Left lung (tissue), 10 donors: ENCODE measurements around the gene DPH2. TPM values are rescaled to one million over a fixed set of nuclear protein-coding genes. Genes with fewer than 3 reads are reported as not detected.

Source experiments
- ATAC-seq: fragments of 200-7000 bp; cut with Tn5 transposase; one replicate; pipeline ENCODE4 v1.9.1; 2020; ENCODE audit warnings: moderate library complexity
- DNase-seq, 4 donors: peaks; one replicate each; pipeline ENCODE4 v3.0.0-alpha.2; 2013 to 2020
- H3K27ac ChIP-seq, 2 donors: fragments of 200-600 bp; sonication (generic) in 1 of 2; one replicate each; pipeline versions ENCODE4 v1.5.0 to v1.8.0; 2020 to 2021
- H3K27me3 ChIP-seq, 2 donors: fragments of 200-600 bp; sonication (generic) in 1 of 2; one replicate each; pipeline versions ENCODE4 v1.5.0 to v1.8.0; 2020 to 2021
- H3K36me3 ChIP-seq, 2 donors: fragments of 200-600 bp; sonication (generic) in 1 of 2; one replicate each; pipeline versions ENCODE4 v1.5.0 to v1.8.0; 2020 to 2021
- H3K4me1 ChIP-seq, 2 donors: fragments of 200-600 bp; one replicate each; pipeline ENCODE4 v1.8.0; 2021
- H3K4me3 ChIP-seq, 2 donors: fragments of 200-600 bp; sonication (generic) in 1 of 2; one replicate each; pipeline versions ENCODE4 v1.5.0 to v1.8.0; 2020 to 2021; ENCODE audit warnings: mild to moderate bottlenecking in 1 of 2
- H3K9me3 ChIP-seq, 2 donors: fragments of 200-600 bp; sonication (generic) in 1 of 2; one replicate each; pipeline versions ENCODE4 v1.5.0 to v1.8.0; 2020 to 2021
- intact Hi-C, 2 donors: fragments of 100-400 bp; cut with DNase I; formaldehyde crosslinking; loops; one replicate each; pipeline versions ENCODE4 v1.11.2 to v1.14.2; 2022
- polyA plus RNA-seq, 6 donors: library from polyadenylated mRNA; unstranded; fragments of 120-200 nt; gene quantifications; one replicate each; pipeline ENCODE4 v1.2.1, GENCODE V29; 2013; ENCODE audit not compliant: insufficient read length in 6 of 6
- total RNA-seq, 2 donors: library from RNA; stranded (reverse); fragmentation: NEBNext Ultra II Directional; extraction: Animal tissue kit (Norgen Biotek cat#: 25700); gene quantifications; one replicate each; pipeline ENCODE4 v1.2.1, GENCODE V29; 2021
- TF ChIP-seq, protein P1 (sequence below), 2 donors: fragments of 200-600 bp; sonication (generic) in 1 of 2; IDR thresholded peaks; one replicate each; pipeline versions ENCODE4 v1.5.0 to v1.8.0; 2021; ENCODE audit warnings: antibody characterized with exemption in 2 of 2
- donor health status: DM: no; HTN: yes; CAD: no.
- donor health status: DM: no; HTN: no; CAD: no.

Gene DPH2
- total and polyA plus RNA-seq, 8 donors = 13.5 to 24.8 (median 18.9) TPM

DNA sequence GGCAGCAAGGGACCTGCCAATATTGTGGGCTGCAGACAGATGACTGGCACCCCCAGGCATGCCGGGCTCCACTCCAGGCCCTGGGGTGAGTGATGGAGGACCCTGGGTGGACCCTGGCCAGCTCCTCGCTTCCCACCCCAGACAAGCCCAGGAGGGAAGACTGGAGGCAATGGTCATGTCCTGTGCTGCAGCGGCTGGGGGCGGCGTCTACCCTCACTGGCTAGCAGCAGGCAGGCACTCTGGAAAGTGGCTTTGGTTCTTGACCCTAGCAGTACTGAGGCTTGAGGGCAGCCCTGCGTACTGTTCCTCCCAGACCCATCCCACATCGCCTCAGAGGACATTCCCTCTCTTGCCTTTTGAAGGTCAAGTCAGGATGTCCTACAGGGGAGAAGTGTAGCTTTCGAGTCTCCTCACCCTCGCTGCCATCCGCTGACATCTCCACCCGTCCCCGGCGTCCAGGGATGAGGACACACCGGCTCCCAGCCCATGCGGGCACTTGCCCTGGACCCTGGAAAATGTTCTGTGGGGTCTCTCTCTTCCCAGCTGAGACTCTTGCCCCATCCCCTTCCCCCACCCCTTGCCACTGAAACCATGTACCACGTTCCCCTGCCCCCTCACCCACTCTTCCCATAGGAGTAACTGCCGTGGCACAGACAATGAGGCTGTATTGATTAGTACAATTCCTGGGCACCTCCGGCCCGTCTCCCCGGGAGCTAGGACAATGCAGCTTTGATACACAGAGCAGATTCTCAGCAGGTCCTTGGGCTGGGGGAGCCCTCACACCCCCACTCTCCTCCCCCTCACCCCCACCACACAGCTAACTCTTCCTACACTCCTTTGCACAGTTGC lies 46.5 kb downstream of the DPH2 start:
- DNase-seq (no peak), ATAC-seq (no peak)
- H3K9me3 ChIP-seq = no peaks in the 10 kb centered on the region
- no peaks in the 10 kb centered on the region for H3K27me3 ChIP-seq
- intact Hi-C loops = no loop called here
- H3K36me3 ChIP-seq = no peaks in the 10 kb centered on the region
- TF ChIP-seq, protein P1, sequence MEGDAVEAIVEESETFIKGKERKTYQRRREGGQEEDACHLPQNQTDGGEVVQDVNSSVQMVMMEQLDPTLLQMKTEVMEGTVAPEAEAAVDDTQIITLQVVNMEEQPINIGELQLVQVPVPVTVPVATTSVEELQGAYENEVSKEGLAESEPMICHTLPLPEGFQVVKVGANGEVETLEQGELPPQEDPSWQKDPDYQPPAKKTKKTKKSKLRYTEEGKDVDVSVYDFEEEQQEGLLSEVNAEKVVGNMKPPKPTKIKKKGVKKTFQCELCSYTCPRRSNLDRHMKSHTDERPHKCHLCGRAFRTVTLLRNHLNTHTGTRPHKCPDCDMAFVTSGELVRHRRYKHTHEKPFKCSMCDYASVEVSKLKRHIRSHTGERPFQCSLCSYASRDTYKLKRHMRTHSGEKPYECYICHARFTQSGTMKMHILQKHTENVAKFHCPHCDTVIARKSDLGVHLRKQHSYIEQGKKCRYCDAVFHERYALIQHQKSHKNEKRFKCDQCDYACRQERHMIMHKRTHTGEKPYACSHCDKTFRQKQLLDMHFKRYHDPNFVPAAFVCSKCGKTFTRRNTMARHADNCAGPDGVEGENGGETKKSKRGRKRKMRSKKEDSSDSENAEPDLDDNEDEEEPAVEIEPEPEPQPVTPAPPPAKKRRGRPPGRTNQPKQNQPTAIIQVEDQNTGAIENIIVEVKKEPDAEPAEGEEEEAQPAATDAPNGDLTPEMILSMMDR (IDR thresholded peaks at IDR 0.05) = no peak
- no peaks in the 10 kb centered on the region for H3K4me1 ChIP-seq
- no peak overlapping the region for H3K4me3 ChIP-seq
- no peak overlapping the region for H3K27ac ChIP-seq

DNA sequence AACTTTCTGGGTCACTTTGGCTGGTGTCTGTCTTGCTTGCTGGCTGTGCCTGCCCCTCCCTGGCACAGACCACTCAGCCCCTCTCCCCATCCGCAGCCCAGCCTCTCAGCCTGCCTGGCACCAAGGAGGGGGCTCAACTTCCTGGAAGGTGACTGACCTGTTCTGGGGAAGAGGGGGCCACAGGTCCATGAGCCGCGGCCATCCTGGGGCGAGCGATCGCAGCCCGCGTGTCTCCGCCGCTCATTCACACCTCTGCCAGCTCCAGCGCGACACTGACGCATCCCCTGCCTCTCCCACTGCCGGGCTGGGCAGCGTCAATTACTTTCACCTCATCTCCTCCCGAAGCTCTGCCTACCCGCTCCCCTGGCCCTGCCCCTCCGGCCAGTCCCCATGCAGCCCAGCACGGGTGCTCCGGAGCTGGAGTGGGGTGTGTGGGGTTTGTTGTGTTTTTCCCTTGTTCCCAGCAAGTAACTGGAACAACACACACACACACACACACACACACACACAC lies 47.1 kb downstream of the DPH2 start:
- TF ChIP-seq, protein P1 (IDR thresholded peaks at IDR 0.05) = no peak
- peak in 1 of 4 donors; percentile 68 for DNase-seq
- Histone ChIP-seq H3K9me3 (no peaks in the 10 kb centered on the region), H3K4me1 (no peaks in the 10 kb centered on the region), H3K27me3 (no peaks in the 10 kb centered on the region), H3K36me3 (no peaks in the 10 kb centered on the region), H3K27ac (no peak overlapping the region), H3K4me3 (no peak overlapping the region)
- ATAC-seq = no peak
- intact Hi-C loops = no loop called here

DNA sequence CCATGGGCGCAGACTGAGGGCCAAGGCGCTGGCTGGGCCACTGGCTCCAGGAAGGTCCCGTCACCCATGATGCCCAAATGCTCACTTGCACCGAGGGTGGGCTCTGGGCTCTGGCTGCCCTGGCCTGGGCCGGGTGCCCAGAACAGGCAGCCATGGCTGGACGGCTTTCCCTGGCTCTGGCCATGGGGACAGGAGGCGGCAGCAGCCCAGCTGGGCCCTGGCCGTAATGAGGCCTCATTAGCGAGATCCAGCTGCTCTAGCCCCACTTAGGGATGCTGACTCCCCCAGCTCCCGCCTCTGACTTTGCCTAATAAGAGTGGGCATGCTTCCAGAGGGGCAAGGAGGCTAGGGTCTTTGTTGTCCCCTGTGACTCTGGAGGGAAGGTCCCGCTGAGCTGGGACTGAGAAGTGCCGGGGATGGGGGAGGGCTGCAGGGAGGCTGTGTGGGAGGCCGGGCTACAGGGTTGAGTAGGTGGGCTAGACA lies 49.7 kb downstream of the DPH2 start:
- peak in 3 of 4 donors; percentile 49 to 68 (median 66) for DNase-seq
- Histone ChIP-seq H3K9me3 (no peaks in the 10 kb centered on the region), H3K4me3 (no peak overlapping the region), H3K4me1 (no peaks in the 10 kb centered on the region), H3K27me3 (no peaks in the 10 kb centered on the region), H3K36me3 (peaks cover 0 to 3% of the 10 kb centered on the region in 2 donors), H3K27ac (no peak overlapping the region)
- no peak for ATAC-seq
- TF ChIP-seq, protein P1 (IDR thresholded peaks at IDR 0.05) = no peak
- intact Hi-C loops = no loop called here

DNA sequence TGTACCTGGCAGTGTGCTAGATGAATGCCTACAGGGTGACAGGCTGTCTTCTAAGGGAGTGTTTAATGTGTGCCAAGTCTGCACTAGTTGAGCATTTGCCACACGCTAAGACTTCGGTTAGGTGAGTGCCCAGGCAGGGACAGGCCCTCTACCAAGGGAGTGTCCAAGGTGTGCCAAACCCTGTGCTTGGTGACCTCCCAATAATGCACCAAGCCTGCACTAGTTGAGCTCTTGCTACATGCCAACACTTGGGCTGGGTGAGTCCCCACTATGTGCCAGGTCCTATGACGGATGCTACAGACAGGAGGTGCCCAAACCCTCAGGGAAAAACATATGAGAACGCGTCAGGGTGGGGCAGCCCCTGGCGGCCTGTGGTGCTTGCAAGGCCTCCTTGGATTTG lies 50.7 kb downstream of the DPH2 start:
- Histone ChIP-seq H3K36me3 (peaks cover 0 to 3% of the 10 kb centered on the region in 2 donors), H3K9me3 (no peaks in the 10 kb centered on the region), H3K4me3 (no peak overlapping the region), H3K4me1 (no peaks in the 10 kb centered on the region), H3K27ac (no peak overlapping the region), H3K27me3 (no peaks in the 10 kb centered on the region)
- TF ChIP-seq, protein P1 (IDR thresholded peaks at IDR 0.05) = no peak
- DNase-seq (peak in 1 of 4 donors; percentile 26), ATAC-seq (no peak)
- intact Hi-C loops = no loop called here

DNA sequence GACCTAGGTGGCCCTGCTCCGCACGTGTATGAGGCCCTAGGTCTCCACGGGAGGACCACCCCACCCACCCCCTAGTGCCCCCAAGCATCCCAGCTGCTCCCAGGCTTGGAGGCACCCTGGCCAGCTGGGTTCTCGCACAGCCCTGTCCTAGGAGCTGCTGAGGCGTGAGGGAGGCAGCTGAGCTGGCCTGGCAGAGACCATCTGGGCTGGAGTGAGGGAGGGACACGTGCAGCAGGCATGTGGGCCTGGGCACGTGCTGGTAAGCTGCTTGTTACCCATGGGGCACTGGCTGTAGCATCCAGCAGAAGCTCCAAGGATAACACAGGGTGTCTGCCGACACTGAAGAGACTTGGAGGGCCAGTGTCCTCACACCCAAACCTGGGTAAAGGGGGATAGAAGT lies 51.3 kb downstream of the DPH2 start:
- ATAC-seq = no peak

More for the DNA sequence above, 51.3 kb downstream of the DPH2 start:
- H3K9me3 ChIP-seq = no peaks in the 10 kb centered on the region
- no peaks in the 10 kb centered on the region for H3K4me1 ChIP-seq
- TF ChIP-seq, protein P1 (IDR thresholded peaks at IDR 0.05) = no peak
- intact Hi-C loops = no loop called here
- H3K4me3 ChIP-seq = no peak overlapping the region
- H3K27ac ChIP-seq = no peak overlapping the region
- H3K27me3 ChIP-seq = no peaks in the 10 kb centered on the region
- peaks cover 0 to 3% of the 10 kb centered on the region in 2 donors for H3K36me3 ChIP-seq
- DNase-seq = peak in 1 of 4 donors; percentile 63
